ENCODE data around the gene KIF16B.

The KIF16B gene

GRCh38 chr20:16346956-16347355 is 226.3 kb downstream of the KIF16B start:
- no peak for DNase-seq

GRCh38 chr20:16337707-16338106 is 235.5 kb downstream of the KIF16B start:
- DNase-seq = no peak

DNA sequence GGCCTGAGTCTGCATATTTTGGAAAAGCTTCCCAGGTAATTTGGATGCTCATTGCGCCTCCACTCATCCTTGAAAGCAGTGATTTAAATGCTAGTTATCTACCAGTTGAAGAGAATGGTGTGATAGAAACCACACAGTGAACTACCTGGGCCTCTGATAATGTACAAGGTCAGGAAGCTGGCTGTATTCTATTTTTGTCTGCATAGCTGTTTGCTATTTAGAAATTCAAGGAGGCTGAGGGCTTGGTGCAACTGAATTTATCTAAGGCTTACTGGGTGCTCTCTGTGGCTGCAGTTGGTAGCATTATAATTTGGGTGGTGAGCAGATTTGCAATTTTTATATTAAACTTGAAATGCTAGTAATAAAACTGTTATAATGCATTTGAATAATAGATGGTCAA is 245.6 kb downstream of the KIF16B start:
- no peak for DNase-seq

- no peak for DNase-seq
Observed at GRCh38 chr20:16321291-16321690, 252.0 kb downstream of the KIF16B start.

DNA sequence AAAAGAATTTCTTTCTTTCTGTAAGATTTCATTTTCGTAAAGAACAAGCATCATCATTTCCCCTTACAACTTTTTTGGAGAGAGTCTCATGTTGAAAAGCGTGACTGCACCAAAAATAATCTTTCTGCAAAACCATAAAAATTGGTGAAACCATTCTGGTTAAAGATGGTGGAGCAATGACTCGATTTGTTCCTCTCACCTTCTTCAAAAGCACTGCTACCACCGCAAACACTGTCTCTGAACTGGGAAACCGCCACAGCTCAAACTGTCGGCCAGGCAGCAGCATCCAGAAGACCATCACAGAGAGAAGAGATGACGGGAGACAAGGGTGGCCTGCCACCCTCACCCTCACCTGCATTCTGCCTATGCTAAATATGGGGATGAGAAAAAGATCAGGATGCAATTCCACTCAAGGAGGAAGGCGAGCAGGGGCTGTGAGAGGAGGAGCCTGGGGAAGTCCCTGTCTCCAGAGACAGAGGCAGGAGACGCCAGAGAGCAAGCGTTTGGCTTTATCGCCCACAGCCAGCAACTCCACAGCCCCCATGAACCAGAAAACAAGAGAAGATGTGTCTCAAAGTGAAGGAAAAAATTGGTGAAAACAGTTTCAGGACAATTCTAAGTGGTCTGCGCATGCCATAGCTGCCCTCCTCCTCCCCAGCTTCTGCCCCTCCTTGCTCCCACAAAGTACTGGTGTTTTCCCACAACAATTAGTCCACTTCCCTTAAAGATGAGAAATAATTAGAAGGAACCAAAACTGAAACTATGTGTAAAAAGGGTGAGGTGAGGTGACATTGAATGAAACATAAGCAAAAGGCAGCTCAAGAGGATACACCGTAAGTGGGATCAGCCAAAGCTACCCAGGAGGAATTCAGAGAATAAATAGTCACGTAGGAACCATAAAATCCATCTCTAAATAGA is 255.5 kb downstream of the KIF16B start:
- DNase-seq = no peak

DNA sequence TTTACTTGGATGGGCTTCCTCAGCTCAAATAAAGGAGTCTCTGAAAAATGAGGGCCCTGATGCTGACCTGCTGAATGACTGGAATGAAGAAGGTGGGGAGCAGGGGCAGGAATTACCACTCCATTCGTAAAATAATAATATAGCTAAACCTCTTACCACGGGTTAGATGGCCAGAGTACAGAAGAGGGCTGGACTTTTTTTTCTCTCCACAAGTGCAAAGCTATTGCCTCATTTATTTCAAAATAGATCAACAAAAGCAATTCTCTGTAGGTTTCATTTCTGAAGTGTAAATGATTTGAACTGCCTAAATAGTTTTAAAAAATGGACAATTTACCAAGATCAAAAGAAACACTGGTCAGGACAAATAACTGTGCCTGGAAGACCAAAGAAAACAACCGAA is 256.7 kb downstream of the KIF16B start:
- no peak for DNase-seq

DNA sequence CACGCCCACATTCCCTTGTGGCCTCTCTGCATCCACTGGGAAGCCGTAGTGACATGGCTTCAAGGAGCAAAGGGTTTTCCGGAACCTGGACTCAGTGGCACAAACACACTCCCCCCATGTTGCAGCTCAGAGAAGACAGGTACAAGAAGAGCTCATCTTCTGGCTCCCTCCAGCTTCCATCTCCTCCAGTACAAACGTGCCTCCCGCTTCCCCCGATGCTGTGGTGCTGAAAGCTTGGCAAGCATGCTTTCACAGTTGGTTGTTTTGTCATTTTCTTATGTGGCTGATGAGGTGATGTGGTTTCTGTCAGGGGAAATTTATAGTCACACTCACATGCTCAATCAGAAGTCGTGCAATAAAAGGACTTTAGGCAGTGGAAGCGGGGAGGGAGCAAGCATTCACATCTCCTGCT is 258.5 kb downstream of the KIF16B start:
- no peak for DNase-seq

DNA sequence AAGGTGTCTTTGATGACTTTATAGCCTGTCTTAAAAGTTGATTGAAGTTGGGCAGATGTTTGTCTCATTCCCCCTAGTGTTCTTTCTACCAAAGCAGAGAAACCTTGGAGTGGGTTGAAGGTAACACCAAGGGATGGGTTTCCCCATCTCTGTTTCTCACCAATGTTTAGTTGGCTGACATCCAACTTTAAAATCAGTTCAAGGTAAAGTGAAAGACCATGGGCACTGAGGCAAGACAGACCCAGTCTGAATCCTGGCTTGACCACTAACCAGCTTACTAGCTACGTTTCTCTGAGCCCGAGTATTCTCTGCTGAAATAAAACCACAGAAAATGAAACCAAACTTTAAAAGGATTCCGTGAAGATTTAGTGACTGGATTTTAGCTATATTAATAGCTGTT is 258.9 kb downstream of the KIF16B start:
- DNase-seq = no peak

- DNase-seq = no peak
Observed at GRCh38 chr20:16313917-16314316, 259.3 kb downstream of the KIF16B start.

GRCh38 chr20:16312998-16313397 is 260.2 kb downstream of the KIF16B start:
- DNase-seq = no peak

DNA sequence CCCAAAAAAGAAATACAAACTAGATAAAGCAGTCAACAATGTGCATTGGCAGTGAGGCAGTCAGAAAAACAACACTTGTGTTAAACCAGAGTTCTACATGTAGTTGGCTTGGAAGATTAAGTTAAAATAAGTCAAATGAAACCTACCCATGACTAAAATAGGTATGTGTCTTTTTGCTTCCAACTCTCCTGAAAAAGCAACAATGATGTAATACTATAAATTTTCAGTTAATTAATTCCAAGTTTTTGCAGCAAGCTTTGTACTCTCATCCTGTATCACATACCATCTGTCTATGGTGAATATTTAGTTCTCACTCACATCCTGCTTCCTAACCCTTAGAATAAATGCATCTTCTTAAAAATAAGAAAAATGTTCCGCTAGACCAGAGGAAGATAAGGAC is 261.5 kb downstream of the KIF16B start:
- DNase-seq = no peak

DNA sequence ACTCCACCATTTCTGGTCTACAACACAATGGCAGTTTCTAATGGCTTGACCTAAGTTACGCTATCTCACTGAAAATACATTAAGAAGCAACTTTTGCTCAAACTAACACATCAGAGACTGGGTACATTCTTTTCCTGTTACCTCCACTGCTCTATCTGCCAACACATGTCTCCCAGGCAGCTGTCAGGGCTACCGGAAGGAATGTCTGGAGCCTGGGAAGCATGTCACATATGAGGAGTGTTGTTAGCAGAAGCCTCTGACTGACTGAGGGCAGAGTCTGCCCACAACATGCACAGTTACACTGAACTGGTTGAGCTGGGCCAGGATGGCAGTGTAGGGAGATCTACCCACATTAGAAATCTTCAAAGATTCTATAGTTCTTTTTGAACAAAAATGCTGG is 264.5 kb downstream of the KIF16B start:
- no peak for DNase-seq

DNA sequence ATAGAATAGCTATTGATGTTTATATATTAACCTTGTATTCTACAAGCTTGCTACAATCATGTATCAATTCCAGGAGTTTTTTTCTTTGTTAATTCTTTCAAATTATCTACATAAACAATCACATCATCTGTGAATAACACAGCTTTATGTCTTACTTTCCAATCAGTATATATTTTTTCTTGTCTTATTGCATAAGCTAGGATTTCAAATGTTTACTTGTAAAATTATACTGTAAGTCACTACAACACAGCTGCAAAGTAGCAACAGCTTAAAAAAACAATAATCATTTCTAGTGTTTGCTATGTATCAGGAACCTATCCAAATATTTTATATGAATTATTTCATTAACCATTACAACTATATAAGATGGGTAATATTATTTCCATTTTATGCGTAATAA is 270.4 kb downstream of the KIF16B start:
- DNase-seq = no peak

DNA sequence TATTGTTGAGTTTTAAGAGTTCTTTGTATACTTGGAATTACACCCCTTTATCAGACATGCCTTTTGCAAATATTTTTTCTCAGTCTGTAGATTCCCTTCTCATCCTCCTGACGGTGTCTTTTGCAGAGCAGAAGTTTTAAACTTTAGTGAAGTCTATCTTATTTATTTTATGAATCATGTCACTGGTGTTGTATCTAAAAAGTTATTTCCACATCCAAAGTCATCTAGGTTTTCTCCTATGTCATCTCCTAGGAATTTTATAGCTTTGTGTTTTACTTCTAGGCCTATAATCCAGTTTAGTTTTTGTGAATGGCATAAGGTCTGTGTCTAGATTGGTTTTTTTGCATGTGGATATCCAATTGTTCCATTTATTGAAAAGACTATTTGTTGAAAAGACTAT is 271.3 kb downstream of the KIF16B start:
- no peak for DNase-seq

DNA sequence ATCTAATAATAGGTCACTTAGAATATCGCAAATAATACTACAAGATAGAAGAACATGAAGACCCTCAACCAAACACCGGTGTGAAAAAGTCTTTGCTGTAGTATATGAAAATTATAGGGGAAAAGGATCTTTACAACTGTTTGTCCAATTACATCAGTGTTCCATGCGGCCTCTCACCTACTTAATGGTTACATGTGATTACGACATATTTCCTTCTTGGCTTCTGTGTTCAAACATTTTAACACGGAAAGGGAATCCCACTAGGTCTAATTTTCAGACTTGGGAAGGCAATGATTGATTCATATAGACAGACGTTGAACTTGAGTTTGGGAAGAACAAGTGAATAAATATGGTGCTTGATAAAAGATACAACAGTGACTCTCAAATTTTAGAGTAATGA is 273.4 kb downstream of the KIF16B start:
- DNase-seq = no peak

GRCh38 chr20:16296931-16297330 is 276.3 kb downstream of the KIF16B start:
- no peak for DNase-seq

DNA sequence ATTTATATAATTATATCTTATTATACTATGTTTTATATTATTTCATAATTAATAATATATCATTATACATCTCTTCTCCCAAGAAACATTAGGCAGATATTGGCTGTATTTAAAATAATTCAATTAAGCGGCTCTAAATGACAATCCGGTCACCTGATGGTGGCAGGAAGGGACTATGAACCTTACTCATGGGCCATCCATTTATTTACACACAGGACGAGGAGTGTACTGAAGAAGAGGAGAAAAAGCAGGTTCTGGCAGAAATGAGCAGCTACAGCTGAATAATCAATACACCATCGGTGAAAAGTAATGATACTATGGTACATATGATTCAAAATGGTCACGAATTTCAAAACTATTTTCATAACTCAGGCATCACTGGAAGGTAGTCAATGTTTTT is 277.7 kb downstream of the KIF16B start:
- no peak for DNase-seq

DNA sequence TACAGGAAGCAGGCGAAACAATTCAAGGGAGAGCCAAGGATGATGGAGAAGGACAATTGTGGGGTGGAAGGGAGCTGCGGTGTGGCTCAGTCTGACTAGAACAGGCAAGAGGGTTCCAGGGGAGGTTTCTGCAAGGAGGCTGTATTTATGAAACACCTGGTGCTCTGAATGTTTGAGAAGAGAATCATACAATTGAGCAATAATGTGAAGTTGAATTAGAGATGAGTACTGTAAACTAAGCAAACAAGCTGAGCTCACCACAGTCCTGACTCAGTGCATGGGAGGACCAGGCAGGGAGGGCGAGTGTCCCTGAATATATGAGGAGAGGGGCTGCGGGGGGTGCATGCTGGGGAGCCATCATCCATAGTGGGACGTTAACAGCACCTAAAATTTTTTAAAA is 279.7 kb downstream of the KIF16B start:
- DNase-seq = no peak

DNA sequence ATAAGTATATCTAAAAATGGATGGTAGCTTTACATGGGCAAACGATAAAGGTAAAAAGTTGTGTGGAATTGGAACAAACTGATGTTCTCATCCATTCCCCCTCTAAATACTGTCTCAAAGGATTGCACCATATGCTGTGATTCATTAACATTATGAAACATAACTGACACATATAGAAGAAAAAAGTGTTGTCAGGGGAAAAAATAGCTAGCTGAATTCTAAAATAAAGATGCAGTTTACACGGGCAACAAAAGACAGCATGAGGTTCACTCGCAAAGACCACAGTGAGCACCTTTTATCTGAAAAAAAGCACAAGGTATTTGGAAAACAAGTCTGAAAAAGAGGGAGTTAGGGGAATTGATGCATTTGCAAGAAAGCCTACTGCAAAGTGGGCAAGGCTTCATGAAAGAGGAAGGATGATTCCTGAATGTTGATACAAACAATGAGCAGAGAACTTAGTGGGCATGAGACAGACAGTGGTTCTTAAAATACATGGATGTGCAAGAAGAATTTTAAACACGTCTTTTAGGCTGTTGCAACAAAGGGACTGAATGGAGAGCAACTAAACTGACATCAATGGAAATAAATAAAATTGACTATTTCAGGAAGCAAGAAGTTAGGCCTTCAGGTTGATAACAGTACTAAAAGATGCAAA is 280.9 kb downstream of the KIF16B start:
- no peak for DNase-seq

- no peak for DNase-seq
Observed at GRCh38 chr20:16290358-16290757, 282.9 kb downstream of the KIF16B start.

- no peak for DNase-seq
Observed at GRCh38 chr20:16287776-16288175, 285.5 kb downstream of the KIF16B start.

GRCh38 chr20:16286601-16287000 is 286.6 kb downstream of the KIF16B start:
- DNase-seq = no peak

DNA sequence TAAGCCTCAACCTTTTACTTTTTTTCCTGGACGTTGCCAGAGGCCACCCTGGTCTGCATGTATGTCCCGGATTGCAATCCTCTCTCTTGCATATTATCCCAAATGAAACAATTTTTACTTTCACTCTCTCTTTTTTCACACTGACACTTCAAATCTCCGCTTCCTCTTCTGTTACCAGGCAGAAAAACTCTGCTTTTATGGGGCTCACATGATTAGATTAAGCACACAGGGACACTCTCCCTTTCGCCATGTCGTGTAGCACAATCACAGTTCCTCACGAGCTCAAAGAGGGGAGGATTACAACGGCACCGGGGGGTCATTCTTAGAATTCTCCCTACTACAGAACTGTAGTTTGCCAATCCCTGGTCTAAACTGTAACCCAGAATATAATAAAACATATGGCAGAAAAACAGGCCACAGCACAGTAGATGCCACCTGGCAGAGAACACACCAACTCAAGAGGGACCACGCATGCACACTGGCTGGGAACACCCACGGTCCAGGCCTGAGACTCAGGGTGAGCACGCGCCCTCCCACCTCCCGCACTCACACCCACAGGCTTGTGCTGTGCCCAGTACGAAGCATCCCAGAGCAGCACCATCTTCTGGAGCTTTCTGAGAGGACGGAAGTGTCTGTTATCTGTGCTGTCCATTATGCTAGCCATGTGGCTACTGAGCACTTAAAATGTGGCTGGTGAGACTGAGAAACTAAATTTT is 288.7 kb downstream of the KIF16B start:
- no peak for DNase-seq

DNA sequence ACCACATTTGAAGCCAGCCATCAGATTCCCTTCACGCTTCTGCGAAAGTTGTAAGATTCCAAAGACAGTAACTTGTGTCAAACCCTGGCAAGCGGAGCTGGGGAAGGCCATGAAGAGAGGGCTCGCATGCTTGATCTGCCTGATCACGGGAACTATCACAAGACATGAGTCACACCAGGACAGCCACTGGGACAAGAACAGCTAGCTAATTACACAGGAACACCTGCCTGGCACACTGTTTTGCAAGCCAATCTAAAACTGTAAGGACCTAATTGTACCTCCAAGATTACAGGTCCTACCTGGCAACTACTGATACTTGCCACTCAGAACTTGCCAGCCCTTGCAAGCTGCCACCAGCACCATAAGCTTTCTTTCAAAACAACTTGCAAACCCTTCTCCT is 289.3 kb downstream of the KIF16B start:
- no peak for DNase-seq
